ENCODE measurements around the gene LUZP2. TPM values are rescaled to one million over a fixed set of nuclear protein-coding genes. Genes with fewer than 3 reads are reported as not detected.

Gene LUZP2
- total RNA-seq, 1 donor from 2014 or later, result not detected

- H3K9me3 ChIP-seq, result no peaks in the 10 kb centered on the region
- ATAC-seq (no peak), DNase-seq (no peak)
- H3K4me3 ChIP-seq, result no peak overlapping the region
- intact Hi-C loops (cut with DNase I), result no loop called here
- H3K36me3 ChIP-seq, result no peaks in the 10 kb centered on the region
- H3K27ac ChIP-seq, result no peak overlapping the region
- no peaks in the 10 kb centered on the region for H3K27me3 ChIP-seq (ENCODE audit: low read depth)
- H3K4me1 ChIP-seq, result no peaks in the 10 kb centered on the region
- TF ChIP-seq CTCF (IDR thresholded peaks at IDR 0.05), result no peak
These were observed 63.5 kb downstream of the LUZP2 start for GRCh38 chr11:24560324-24560723.

DNA sequence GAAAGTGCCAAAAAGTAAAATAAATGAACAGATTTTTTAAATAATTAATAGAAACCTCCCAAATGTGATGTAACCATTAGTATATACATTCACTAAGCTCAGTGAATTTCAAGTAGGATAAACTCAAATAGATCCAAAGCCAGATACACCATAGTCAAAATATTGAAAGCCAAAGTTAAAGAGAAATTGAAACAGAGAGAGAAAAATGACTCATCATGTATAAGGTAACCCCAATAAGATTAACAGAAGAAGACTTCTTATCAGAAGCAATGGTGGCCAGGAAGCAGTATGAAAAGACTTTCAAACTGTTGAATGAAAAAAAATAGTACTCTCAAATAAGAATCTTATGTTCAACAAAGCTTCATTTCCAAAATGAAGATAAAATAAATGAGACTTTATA, 70.5 kb downstream of the LUZP2 start:
- no peak for DNase-seq
- intact Hi-C loops (cut with DNase I), result no loop called here

GRCh38 chr11:24572376-24572775, 75.5 kb downstream of the LUZP2 start:
- DNase-seq (no peak), ATAC-seq (no peak)
- Histone ChIP-seq H3K4me3 (no peak overlapping the region), H3K27ac (no peak overlapping the region), H3K36me3 (no peaks in the 10 kb centered on the region), H3K27me3 (ENCODE audit: low read depth) (no peaks in the 10 kb centered on the region), H3K9me3 (no peaks in the 10 kb centered on the region), H3K4me1 (no peaks in the 10 kb centered on the region)
- no peak for TF ChIP-seq CTCF (IDR thresholded peaks at IDR 0.05)
- intact Hi-C loops (cut with DNase I), result no loop called here

More for the DNA sequence above, 70.5 kb downstream of the LUZP2 start:
- Histone ChIP-seq H3K9me3 (no peaks in the 10 kb centered on the region), H3K27me3 (ENCODE audit: low read depth) (no peaks in the 10 kb centered on the region), H3K4me1 (no peaks in the 10 kb centered on the region), H3K4me3 (no peak overlapping the region), H3K36me3 (no peaks in the 10 kb centered on the region), H3K27ac (no peak overlapping the region)
- no peak for ATAC-seq
- no peak for TF ChIP-seq CTCF (IDR thresholded peaks at IDR 0.05)

- no peak for TF ChIP-seq CTCF (IDR thresholded peaks at IDR 0.05)
- intact Hi-C loops (cut with DNase I), result no loop called here
- Histone ChIP-seq H3K27ac (no peak overlapping the region), H3K4me3 (no peak overlapping the region), H3K36me3 (no peaks in the 10 kb centered on the region), H3K9me3 (no peaks in the 10 kb centered on the region), H3K4me1 (no peaks in the 10 kb centered on the region), H3K27me3 (ENCODE audit: low read depth) (no peaks in the 10 kb centered on the region)
- ATAC-seq (no peak), DNase-seq (no peak)
These were observed 77.6 kb downstream of the LUZP2 start for GRCh38 chr11:24574461-24574860.

GRCh38 chr11:24575392-24575791, 78.5 kb downstream of the LUZP2 start:
- Histone ChIP-seq H3K36me3 (no peaks in the 10 kb centered on the region), H3K4me1 (no peaks in the 10 kb centered on the region), H3K27me3 (ENCODE audit: low read depth) (no peaks in the 10 kb centered on the region), H3K4me3 (no peak overlapping the region), H3K9me3 (no peaks in the 10 kb centered on the region), H3K27ac (no peak overlapping the region)
- TF ChIP-seq CTCF (IDR thresholded peaks at IDR 0.05), result no peak
- ATAC-seq (no peak), DNase-seq (no peak)
- intact Hi-C loops (cut with DNase I), result no loop called here

DNA sequence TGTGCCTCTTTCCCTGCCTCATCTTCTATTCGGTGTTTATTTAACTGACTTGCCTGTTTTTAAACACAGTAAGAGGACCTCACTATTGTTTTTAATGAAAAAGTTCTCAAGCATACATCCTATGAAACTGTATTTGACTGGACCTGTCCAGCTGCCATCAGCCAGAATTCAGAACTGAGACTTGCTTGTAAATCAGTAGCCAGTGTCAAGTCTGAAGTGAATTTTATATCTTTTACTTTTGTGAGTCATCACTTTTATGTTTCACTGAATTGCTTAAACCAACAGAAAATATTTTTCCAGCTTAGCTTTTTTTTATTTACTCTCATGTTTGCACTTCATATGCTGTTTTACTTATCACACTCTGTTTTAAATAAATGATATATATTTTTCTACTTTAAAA, 88.3 kb downstream of the LUZP2 start:
- Histone ChIP-seq H3K4me3 (no peak overlapping the region), H3K27me3 (ENCODE audit: low read depth) (no peaks in the 10 kb centered on the region), H3K9me3 (no peaks in the 10 kb centered on the region), H3K4me1 (no peaks in the 10 kb centered on the region), H3K36me3 (no peaks in the 10 kb centered on the region), H3K27ac (no peak overlapping the region)
- no peak for ATAC-seq
- TF ChIP-seq CTCF (IDR thresholded peaks at IDR 0.05), result no peak
- no peak for DNase-seq
- intact Hi-C loops (cut with DNase I), result no loop called here

Data from lower lobe of right lung (tissue), 2 donors.